Lung (tissue), 12 donors: ENCODE results near the gene SUMO4. TPM values are rescaled to one million over a fixed set of nuclear protein-coding genes. Genes with fewer than 3 reads are reported as not detected.

Source experiments
- ATAC-seq: fragments of 200-7000 bp; cut with Tn5 transposase; one replicate; pipeline ENCODE4 v1.9.1; 2020; ENCODE audit warnings: moderate number of reproducible peaks; ENCODE audit not compliant: insufficient read depth, low FRiP score
- DNase-seq, 3 donors: peaks; one replicate each; pipeline ENCODE4 v3.0.0-alpha.2; 2013 to 2017
- H3K27ac ChIP-seq, 2 donors: one replicate each; pipeline ENCODE4 v1.5.1; 2013; ENCODE audit warnings: mild to moderate bottlenecking in 2 of 2, moderate library complexity in 2 of 2, control low read depth in 1 of 2, inconsistent platforms in 1 of 2, low read depth in 1 of 2, low read length in 1 of 2
- H3K27me3 ChIP-seq, 3 donors: one replicate each; pipeline ENCODE4 v1.5.1; 2013; ENCODE audit warnings: low read length in 2 of 3; ENCODE audit not compliant: control insufficient read depth in 3 of 3, insufficient read depth in 3 of 3
- H3K36me3 ChIP-seq, 4 donors: one replicate each; pipeline ENCODE4 v1.5.1; 2013; ENCODE audit warnings: low read length in 4 of 4, mild to moderate bottlenecking in 1 of 4, moderate library complexity in 1 of 4; ENCODE audit not compliant: control insufficient read depth in 4 of 4, insufficient read depth in 4 of 4
- H3K4me1 ChIP-seq, 5 donors: one replicate each; pipeline ENCODE4 v1.5.1; 2013; ENCODE audit warnings: low read length in 5 of 5, mild to moderate bottlenecking in 2 of 5, moderate library complexity in 1 of 5; ENCODE audit not compliant: control insufficient read depth in 5 of 5, insufficient read depth in 5 of 5
- H3K4me3 ChIP-seq: one replicate; pipeline ENCODE4 v1.5.1; 2013; ENCODE audit warnings: mild to moderate bottlenecking, control low read depth, moderate library complexity
- H3K9ac ChIP-seq, 2 donors: one replicate each; pipeline ENCODE4 v1.5.1; 2013; ENCODE audit warnings: low read length in 2 of 2, control low read depth in 1 of 2; ENCODE audit not compliant: insufficient read depth in 1 of 2
- H3K9me3 ChIP-seq, 4 donors: one replicate each; pipeline ENCODE4 v1.5.1; 2013; ENCODE audit warnings: low read length in 3 of 4, mild to moderate bottlenecking in 1 of 4, moderate library complexity in 1 of 4; ENCODE audit not compliant: control insufficient read depth in 4 of 4, insufficient read depth in 3 of 4
- CTCF ChIP-seq: IDR thresholded peaks from 2 replicates; pipeline ENCODE4 v1.5.1; 2012; ENCODE audit warnings: mild to moderate bottlenecking; ENCODE audit errors: control extremely low read depth, extremely low read depth
- WGBS, 2 donors: extraction: QIAGEN DNeasy Blood & Tissue Kit; methylation state at CpG; one replicate each; pipeline ENCODE4 v1.1.7; 2013; 5-methylcytosine and 5-hydroxymethylcytosine counted together
- polyA plus RNA-seq, 2 donors: library from polyadenylated mRNA; stranded (reverse); fragments of 200-250 nt; gene quantifications; one replicate each; pipeline ENCODE4 v1.2.1, GENCODE V29; 2013
- total RNA-seq, 2 donors: library from RNA; depleted of rRNA in 1 of 2; stranded (reverse); fragments of >200 nt in 1 of 2; gene quantifications; one replicate each; pipeline ENCODE4 v1.2.1, GENCODE V29; 2014 to 2021
- donor health status: control.
- donor health status: control.
- donor health status: Bipolar disorder and iron deficiency.
- donor health status: healthy.
- donor health status: DM: yes; HTN: yes; CAD: no.

Gene SUMO4
- total and polyA plus RNA-seq, 4 donors, result 0.11 to 12.9 (median 0.93) TPM

DNA sequence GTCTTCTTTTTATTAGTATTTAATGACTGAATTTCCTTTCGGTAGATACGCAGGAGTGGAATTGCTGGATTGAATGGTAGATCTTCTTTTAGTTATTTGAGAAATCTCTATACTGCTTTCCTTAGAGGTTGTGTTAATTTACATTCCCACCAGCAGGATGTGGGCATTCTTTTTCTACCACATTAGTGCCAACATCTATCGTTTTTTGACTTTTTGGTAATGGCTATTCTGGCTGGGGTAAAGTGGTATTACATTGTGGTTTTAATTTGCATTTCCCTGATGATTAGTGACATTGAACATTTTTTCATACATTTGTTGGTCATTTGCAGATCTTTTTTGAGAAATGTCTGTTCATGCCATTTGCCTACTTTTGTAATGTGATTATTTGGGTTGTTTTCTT, 37.1 kb downstream of the SUMO4 start:
- H3K9me3 ChIP-seq, result no peaks in the 10 kb centered on the region
- H3K4me3 ChIP-seq, result no peak overlapping the region
- ATAC-seq (no peak), DNase-seq (no peak)
- H3K9ac ChIP-seq, result no peak overlapping the region
- 82 to 86% methylated on average over 3 of the region's 3 CpGs for WGBS, 2 donors
- no peak overlapping the region for H3K27ac ChIP-seq
- no peaks in the 10 kb centered on the region for H3K36me3 ChIP-seq
- H3K27me3 ChIP-seq, result no peaks in the 10 kb centered on the region
- H3K4me1 ChIP-seq, result peaks cover 0 to 8% (median 0%) of the 10 kb centered on the region in 5 donors
- TF ChIP-seq CTCF, result no peak

DNA sequence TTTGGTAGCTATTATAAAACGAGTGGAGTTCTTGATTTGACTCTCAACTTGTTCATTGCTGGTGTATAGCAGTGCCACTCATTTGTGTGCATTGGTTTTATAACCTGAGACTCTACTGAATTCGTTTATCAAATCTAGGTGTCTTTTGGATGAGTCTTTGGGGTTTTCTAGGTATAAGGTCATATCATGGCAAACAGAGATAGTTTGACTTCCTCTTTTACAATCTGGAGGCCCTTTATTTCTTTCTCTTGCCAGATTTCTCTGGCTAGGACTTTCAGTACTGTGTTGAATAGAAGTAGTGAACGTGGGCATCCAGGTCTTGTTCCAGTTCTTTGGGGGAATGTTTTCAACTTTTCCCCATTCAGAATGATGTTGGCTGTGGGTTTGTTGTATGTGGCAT, 38.8 kb downstream of the SUMO4 start:
- TF ChIP-seq CTCF, result no peak
- no peaks in the 10 kb centered on the region for H3K9me3 ChIP-seq
- H3K4me3 ChIP-seq, result no peak overlapping the region
- 80 to 82% methylated on average over 3 of the region's 3 CpGs for WGBS, 2 donors
- no peak overlapping the region for H3K27ac ChIP-seq
- no peaks in the 10 kb centered on the region for H3K27me3 ChIP-seq
- ATAC-seq (no peak), DNase-seq (no peak)
- no peaks in the 10 kb centered on the region for H3K36me3 ChIP-seq
- H3K4me1 ChIP-seq, result peaks cover 0 to 15% (median 0%) of the 10 kb centered on the region in 5 donors
- no peak overlapping the region for H3K9ac ChIP-seq

GRCh38 chr6:149439626-149440025, 39.6 kb downstream of the SUMO4 start:
- Histone ChIP-seq H3K4me3 (no peak overlapping the region), H3K27me3 (no peaks in the 10 kb centered on the region), H3K36me3 (no peaks in the 10 kb centered on the region), H3K9ac (no peak overlapping the region), H3K9me3 (no peaks in the 10 kb centered on the region), H3K4me1 (peaks cover 0 to 16% (median 0%) of the 10 kb centered on the region in 5 donors), H3K27ac (no peak overlapping the region)
- ATAC-seq (no peak), DNase-seq (no peak)
- TF ChIP-seq CTCF, result no peak
- WGBS, 2 donors, result 100% methylated on average over 1 of the region's 1 CpG
